Nephron progenitor cell (in vitro differentiated cells): ENCODE data around the gene KRT5.

Experiments
- DNase-seq: peaks from one replicate; pipeline ENCODE4 v3.0.0; 2021
- H3K27ac Mint-ChIP-seq: 2 replicates; pipeline ENCODE4 v1.8.0; 2021; ENCODE audit warnings: mild to moderate bottlenecking, moderate library complexity, mixed read lengths
- H3K27me3 Mint-ChIP-seq: 2 replicates; pipeline ENCODE4 v1.8.0; 2021; ENCODE audit warnings: mild to moderate bottlenecking, low read depth, mixed read lengths; ENCODE audit not compliant: poor library complexity
- H3K36me3 Mint-ChIP-seq: 2 replicates; pipeline ENCODE4 v1.8.0; 2021; ENCODE audit warnings: low read depth, mixed read lengths
- H3K4me1 Mint-ChIP-seq: 2 replicates; pipeline ENCODE4 v1.8.0; 2021; ENCODE audit warnings: mixed read lengths
- H3K4me3 Mint-ChIP-seq: 2 replicates; pipeline ENCODE4 v1.8.0; 2021; ENCODE audit warnings: mild to moderate bottlenecking, moderate library complexity, mixed read lengths
- H3K9me3 Mint-ChIP-seq: 2 replicates; pipeline ENCODE4 v1.8.0; 2021; ENCODE audit warnings: mild to moderate bottlenecking, moderate library complexity, mixed read lengths
- CTCF ChIP-seq: fragments of 200-600 bp; sonication (generic); IDR thresholded peaks from 2 replicates; pipeline ENCODE4 v1.5.0; 2021; ENCODE audit warnings: antibody characterized with exemption

Gene KRT5

GRCh38 chr12:52530366-52530765 lies 10.2 kb upstream of the KRT5 start:
- no peak overlapping the region for H3K27ac Mint-ChIP-seq
- no peak for TF ChIP-seq CTCF
- H3K36me3 Mint-ChIP-seq, result no peaks in the 10 kb centered on the region
- peaks cover 6% of the 10 kb centered on the region for H3K4me1 Mint-ChIP-seq
- DNase-seq, result no peak
- peaks cover 3% of the 10 kb centered on the region for H3K27me3 Mint-ChIP-seq
- H3K9me3 Mint-ChIP-seq, result no peaks in the 10 kb centered on the region
- H3K4me3 Mint-ChIP-seq, result no peak overlapping the region

- H3K4me3 Mint-ChIP-seq, result no peak overlapping the region
- DNase-seq, result no peak
- peaks cover 6% of the 10 kb centered on the region for H3K4me1 Mint-ChIP-seq
- peaks cover 4% of the 10 kb centered on the region for H3K27me3 Mint-ChIP-seq
- no peaks in the 10 kb centered on the region for H3K36me3 Mint-ChIP-seq
- no peak for TF ChIP-seq CTCF
- H3K27ac Mint-ChIP-seq, result no peak overlapping the region
- H3K9me3 Mint-ChIP-seq, result no peaks in the 10 kb centered on the region
Observed at GRCh38 chr12:52529846-52530245, 9.7 kb upstream of the KRT5 start.

GRCh38 chr12:52529417-52529816 lies 9.2 kb upstream of the KRT5 start:
- Mint-ChIP-seq H3K27ac (no peak overlapping the region), H3K36me3 (no peaks in the 10 kb centered on the region), H3K9me3 (no peaks in the 10 kb centered on the region), H3K4me3 (no peak overlapping the region), H3K4me1 (peaks cover 6% of the 10 kb centered on the region), H3K27me3 (peaks cover 4% of the 10 kb centered on the region)
- no peak for TF ChIP-seq CTCF
- DNase-seq, result no peak

GRCh38 chr12:52528641-52529143 lies 8.5 kb upstream of the KRT5 start:
- H3K27ac Mint-ChIP-seq, result no peak overlapping the region
- no peak for DNase-seq
- no peak for TF ChIP-seq CTCF
- peaks cover 4% of the 10 kb centered on the region for H3K27me3 Mint-ChIP-seq
- peaks cover 6% of the 10 kb centered on the region for H3K4me1 Mint-ChIP-seq
- H3K4me3 Mint-ChIP-seq, result no peak overlapping the region
- no peaks in the 10 kb centered on the region for H3K36me3 Mint-ChIP-seq
- H3K9me3 Mint-ChIP-seq, result no peaks in the 10 kb centered on the region

GRCh38 chr12:52527121-52527800 lies 7.1 kb upstream of the KRT5 start:
- peaks cover 5% of the 10 kb centered on the region for H3K4me1 Mint-ChIP-seq
- H3K9me3 Mint-ChIP-seq, result no peaks in the 10 kb centered on the region
- H3K4me3 Mint-ChIP-seq, result no peak overlapping the region
- TF ChIP-seq CTCF, result no peak
- DNase-seq, result no peak
- peaks cover 4% of the 10 kb centered on the region for H3K27me3 Mint-ChIP-seq
- no peak overlapping the region for H3K27ac Mint-ChIP-seq
- H3K36me3 Mint-ChIP-seq, result no peaks in the 10 kb centered on the region

- no peak overlapping the region for H3K4me3 Mint-ChIP-seq
- H3K4me1 Mint-ChIP-seq, result peaks cover 10% of the 10 kb centered on the region
- H3K9me3 Mint-ChIP-seq, result no peaks in the 10 kb centered on the region
- no peak for DNase-seq
- peaks cover 4% of the 10 kb centered on the region for H3K27me3 Mint-ChIP-seq
- no peak overlapping the region for H3K27ac Mint-ChIP-seq
- no peaks in the 10 kb centered on the region for H3K36me3 Mint-ChIP-seq
- TF ChIP-seq CTCF, result no peak
Observed at GRCh38 chr12:52526511-52526951, 6.3 kb upstream of the KRT5 start.
